IMR-90 (cell line): Measurements from ENCODE around the gene MTCL1. TPM values are rescaled to one million over a fixed set of nuclear protein-coding genes. Genes with fewer than 3 reads are reported as not detected.

Experiments
- ATAC-seq: fragments of 200-7000 bp; cut with Tn5 transposase; 2 replicates; pipeline ENCODE4 v1.9.1; 2020; ENCODE audit warnings: low read depth, mild to moderate bottlenecking, moderate library complexity
- BruUV-seq: library from RNA; stranded (reverse); fragments of 400-500 nt; replicated peaks from 2 replicates; lab custom pipeline; 2021; lab: Mats Ljungman, UMichigan
- CTCF ChIA-PET: fragments of 300-600 bp; formaldehyde crosslinking; extraction: SDS; loops from one replicate; lab custom pipeline; 2021; ENCODE audit warnings: antibody characterized with exemption; lab: Yijun Ruan, JAX
- POLR2A ChIA-PET: fragments of 300-600 bp; sonication (Branson Sonifier 250); formaldehyde crosslinking; loops from one replicate; lab custom pipeline; 2022; ENCODE audit warnings: antibody characterized with exemption; ENCODE audit not compliant: unreplicated experiment; lab: Charles Lee
- DNase-seq: peaks from one replicate; pipeline ENCODE4 v3.0.0; 2013
- H2AFZ ChIP-seq: replicated peaks from 2 replicates; pipeline ENCODE3; 2013; ENCODE audit warnings: low read length, mild to moderate bottlenecking; ENCODE audit not compliant: poor library complexity
- H2AK5ac ChIP-seq: 2 replicates; pipeline ENCODE4 v1.6.1; 2013; ENCODE audit warnings: low read depth, low read length, inconsistent platforms
- H2AK9ac ChIP-seq: replicated peaks from 2 replicates; pipeline ENCODE3; 2013; ENCODE audit warnings: mild to moderate bottlenecking, low read depth, low read length, moderate library complexity; ENCODE audit not compliant: poor library complexity
- H2BK120ac ChIP-seq: 2 replicates; pipeline ENCODE4 v1.6.1; 2013; ENCODE audit warnings: low read depth, low read length, inconsistent platforms
- H2BK15ac ChIP-seq: 3 replicates; pipeline ENCODE4 v1.6.1; 2013; ENCODE audit warnings: low read depth, low read length, inconsistent platforms
- H2BK20ac ChIP-seq: 2 replicates; pipeline ENCODE4 v1.6.1; 2013; ENCODE audit warnings: low read depth, mild to moderate bottlenecking, inconsistent platforms, low read length, moderate library complexity
- H2BK5ac ChIP-seq: 2 replicates; pipeline ENCODE4 v1.6.1; 2013; ENCODE audit warnings: mild to moderate bottlenecking, low read depth, low read length, inconsistent platforms; ENCODE audit not compliant: poor library complexity, severe bottlenecking
- H3K14ac ChIP-seq: replicated peaks from 2 replicates; pipeline ENCODE4 v1.6.1; 2013; ENCODE audit warnings: low read depth, low read length, inconsistent platforms
- H3K18ac ChIP-seq: 2 replicates; pipeline ENCODE4 v1.6.1; 2013; ENCODE audit warnings: low read depth, low read length, control low read depth
- H3K23ac ChIP-seq: 2 replicates; pipeline ENCODE4 v1.6.1; 2013; ENCODE audit warnings: low read depth, low read length, inconsistent platforms
- H3K27ac ChIP-seq: 2 replicates; pipeline ENCODE4 v1.5.1; 2013; ENCODE audit warnings: mild to moderate bottlenecking, control low read depth, low read length; ENCODE audit not compliant: insufficient read depth
- H3K27me3 ChIP-seq: 2 replicates; pipeline ENCODE4 v1.6.1; 2013; ENCODE audit warnings: low read length; ENCODE audit not compliant: control insufficient read depth, insufficient read depth
- H3K36me3 ChIP-seq: 2 replicates; pipeline ENCODE4 v1.6.1; 2013; ENCODE audit warnings: low read length, mixed read lengths; ENCODE audit not compliant: control insufficient read depth, insufficient read depth
- H3K4ac ChIP-seq: 2 replicates; pipeline ENCODE4 v1.6.1; 2013; ENCODE audit warnings: low read depth, low read length, inconsistent platforms
- H3K4me1 ChIP-seq: 2 replicates; pipeline ENCODE4 v1.6.1; 2013; ENCODE audit warnings: low read length, mixed read lengths; ENCODE audit not compliant: control insufficient read depth, insufficient read depth
- H3K4me2 ChIP-seq: 2 replicates; pipeline ENCODE4 v1.6.1; 2013; ENCODE audit warnings: low read depth, mild to moderate bottlenecking, control low read depth, low read length, moderate library complexity
- H3K4me3 ChIP-seq: 2 replicates; pipeline ENCODE4 v1.5.1; 2013; ENCODE audit warnings: low read depth, mild to moderate bottlenecking, control low read depth, low read length, moderate library complexity; ENCODE audit not compliant: insufficient read depth
- H3K56ac ChIP-seq: 2 replicates; pipeline ENCODE4 v1.6.1; 2013; ENCODE audit warnings: low read length, inconsistent platforms; ENCODE audit not compliant: insufficient read depth; ENCODE audit errors: extremely low read depth
- H3K79me1 ChIP-seq, 2 experiments: 2 replicates each; pipeline ENCODE4 v1.6.1; 2013; ENCODE audit warnings: low read length in 2 of 2, inconsistent platforms in 1 of 2, low read depth in 1 of 2
- H3K9ac ChIP-seq: 2 replicates; pipeline ENCODE4 v1.6.1; 2013; ENCODE audit warnings: low read depth, low read length, control low read depth
- H3K9me1 ChIP-seq: 2 replicates; pipeline ENCODE4 v1.6.1; 2013; ENCODE audit warnings: low read length, inconsistent platforms; ENCODE audit not compliant: insufficient read depth
- H3K9me3 ChIP-seq: 2 replicates; pipeline ENCODE4 v1.6.1; 2013; ENCODE audit warnings: low read length; ENCODE audit not compliant: control insufficient read depth, insufficient read depth
- H4K20me1 ChIP-seq: 2 replicates; pipeline ENCODE4 v1.6.1; 2013; ENCODE audit warnings: low read length, inconsistent platforms; ENCODE audit not compliant: insufficient read depth
- H4K5ac ChIP-seq: 2 replicates; pipeline ENCODE4 v1.6.1; 2013; ENCODE audit warnings: mild to moderate bottlenecking, low read depth, low read length, control low read depth
- H4K8ac ChIP-seq, 2 experiments: 2 replicates each; pipeline ENCODE4 v1.6.1; 2013; ENCODE audit warnings: low read depth in 2 of 2, low read length in 2 of 2, control low read depth in 1 of 2, inconsistent platforms in 1 of 2
- H4K91ac ChIP-seq: 2 replicates; pipeline ENCODE4 v1.6.1; 2013; ENCODE audit warnings: low read depth, low read length, inconsistent platforms; ENCODE audit not compliant: insufficient read depth
- MAFK ChIP-seq: IDR thresholded peaks from 2 replicates; pipeline ENCODE4 v1.6.1; 2012; ENCODE audit warnings: low read depth, low read length, improper control_type of control experiment
- SMC3 ChIP-seq: fragments of 150-350 bp; IDR thresholded peaks from 2 replicates; pipeline ENCODE4 v1.6.1; 2016; ENCODE audit warnings: low read depth, mild to moderate bottlenecking, antibody characterized with exemption, low read length, moderate library complexity
- USF2 ChIP-seq: fragments of 150-350 bp; IDR thresholded peaks from 2 replicates; pipeline ENCODE4 v1.6.1; 2017; ENCODE audit warnings: mild to moderate bottlenecking, antibody characterized with exemption, low read length, low read depth
- WGBS, 2 experiments: methylation state at CpG; one replicate each; pipeline versions ENCODE4 v1.1.5 to v1.1.7; 2013; ENCODE audit warnings: missing lambda C conversion rate in 2 of 2; ENCODE audit not compliant: insufficient read length in 1 of 2; ENCODE audit errors: extremely low coverage in 2 of 2; 5-methylcytosine and 5-hydroxymethylcytosine counted together
- dilution Hi-C: fragments of 300-500 bp; cut with HindIII; formaldehyde crosslinking; loops from one replicate; pipeline ENCODE4 v1.14.3; 2018; ENCODE audit warnings: low sequenced_read_pairs; ENCODE audit not compliant: unreplicated experiment
- in situ Hi-C: fragments of 300-500 bp; cut with MboI; formaldehyde crosslinking; loops from 3 replicates; pipeline ENCODE4 v1.14.3; 2019; ENCODE audit warnings: low sequenced_read_pairs, inconsistent platforms, mixed read lengths
- intact Hi-C: fragments of 100-400 bp; cut with micrococcal nuclease; formaldehyde crosslinking; loops from 2 replicates; pipeline ENCODE4 v1.10.0; 2022
- polyA plus RNA-seq, 3 experiments: library from polyadenylated mRNA; depleted of rRNA; stranded (reverse); fragments of >200 nt; gene quantifications; 2 replicates each; pipeline ENCODE4 v1.2.3, GENCODE V29; 2012; ENCODE audit warnings: low replicate concordance in 1 of 3
- total RNA-seq: library from RNA; depleted of rRNA; stranded (reverse); fragments of >200 nt; gene quantifications from 2 replicates; pipeline ENCODE4 v1.2.3, GENCODE V29; 2012

The MTCL1 gene
- total and polyA plus RNA-seq, 2 of the 4 experiments (the other 2 are of a cell fraction), result 29.0 to 45.3 TPM

- Histone ChIP-seq H3K27me3 (peaks cover 1% of the 10 kb centered on the region; the same call in 1 of the 2 replicates), H3K9me3 (no peaks in the 10 kb centered on the region), H3K4me3 (no peak overlapping the region), H4K5ac (no peak overlapping the region), H3K23ac (no peak overlapping the region), H3K56ac (no peak overlapping the region), H4K91ac (no peak overlapping the region), H3K79me1 (no peaks in the 10 kb centered on the region), H2AK9ac (no peak overlapping the region), H2BK5ac (no peak overlapping the region), H3K9ac (no peak overlapping the region), H4K8ac (no peak overlapping the region), H2BK120ac (no peak overlapping the region), H3K9me1 (0 out of 2 replicates have a peak, but pooled peaks cover 6% of the 10 kb centered on the region), H3K4ac (no peak overlapping the region), H3K4me2 (no peak overlapping the region), H2AK5ac (no peak overlapping the region), H3K4me1 (no peaks in the 10 kb centered on the region), H2BK15ac (no peak overlapping the region), H4K20me1 (no peaks in the 10 kb centered on the region), H3K14ac (no peak overlapping the region), H3K18ac (no peak overlapping the region), H2BK20ac (no peak overlapping the region), H3K36me3 (no peaks in the 10 kb centered on the region), H3K27ac (no peak overlapping the region), H2AFZ (no peak overlapping the region)
- ChIA-PET POLR2A (no interaction called here), CTCF (interaction anchor here (1.2 kb wide), 1 partner anchor 19 kb away, joined by 3 read pairs; no protein-coding TSS in a partner anchor)
- no peak for ATAC-seq
- no TSS peak for BruUV-seq
- intact Hi-C loops (no loop called here), dilution Hi-C loops (no loop called here), in situ Hi-C loops (no loop called here)
- WGBS, 2 experiments, result no CpG with 5 or more reads among the region's 1 CpG
- DNase-seq, result no peak
- TF ChIP-seq SMC3 (no peak), USF2 (no peak), MAFK (no peak)
Observed at GRCh38 chr18:8871489-8871888, 166.1 kb downstream of the MTCL1 start.
